HG03097 (cell line): Measurements from ENCODE around the gene TBC1D32.
A peak's percentile ranks its signal among the peaks of the same experiment; 100 is the strongest.
"Not testable (repeated sequence)": the region's sequence is repeated elsewhere in the genome, so short reads cannot be mapped to it uniquely, and the experiment has no call there.

Experiments
- ATAC-seq: cut with Tn5 transposase; IDR thresholded peaks from one replicate; pipeline ENCODE4 v1.9.1; 2021; ENCODE audit not compliant: unreplicated experiment, low FRiP score

Gene TBC1D32

DNA sequence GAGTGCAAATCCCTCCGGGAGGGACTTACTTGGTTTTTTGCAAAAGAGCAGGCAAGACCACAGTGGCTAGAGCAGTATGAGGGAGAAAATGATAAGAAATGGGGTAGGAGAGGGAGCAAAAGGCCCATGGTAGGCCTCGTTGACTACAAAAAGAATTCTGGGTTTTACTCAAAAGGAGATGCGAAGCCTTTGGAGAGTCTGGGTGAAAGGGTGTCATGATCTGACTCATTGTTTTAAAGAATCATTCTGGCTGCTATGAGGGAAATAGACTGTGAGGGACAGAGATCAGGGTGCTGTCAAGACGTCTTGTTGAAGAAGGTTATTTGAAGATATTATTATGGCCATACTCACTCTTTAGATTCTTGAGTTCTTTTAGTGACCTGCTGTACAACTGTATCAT lies 13.0 kb downstream of the TBC1D32 start:
- ATAC-seq = no peak

DNA sequence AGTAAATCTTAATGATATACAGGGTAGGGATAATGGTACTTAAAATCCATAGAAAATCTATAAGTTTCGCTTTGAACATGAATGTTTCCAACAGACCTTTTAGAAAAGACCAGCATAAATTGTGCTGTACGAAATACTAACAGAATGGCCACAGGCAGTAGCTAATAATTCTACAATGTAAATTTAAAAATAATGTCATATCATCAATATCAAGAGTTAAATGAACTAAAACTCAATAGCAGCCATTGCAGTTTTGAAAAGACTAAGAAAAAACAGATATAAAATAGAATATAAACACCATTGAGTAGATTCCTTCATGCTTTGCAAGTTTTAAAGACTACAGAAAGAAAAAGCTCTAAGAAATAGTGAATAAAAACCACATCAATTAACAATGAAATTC lies 14.7 kb downstream of the TBC1D32 start:
- no peak for ATAC-seq

DNA sequence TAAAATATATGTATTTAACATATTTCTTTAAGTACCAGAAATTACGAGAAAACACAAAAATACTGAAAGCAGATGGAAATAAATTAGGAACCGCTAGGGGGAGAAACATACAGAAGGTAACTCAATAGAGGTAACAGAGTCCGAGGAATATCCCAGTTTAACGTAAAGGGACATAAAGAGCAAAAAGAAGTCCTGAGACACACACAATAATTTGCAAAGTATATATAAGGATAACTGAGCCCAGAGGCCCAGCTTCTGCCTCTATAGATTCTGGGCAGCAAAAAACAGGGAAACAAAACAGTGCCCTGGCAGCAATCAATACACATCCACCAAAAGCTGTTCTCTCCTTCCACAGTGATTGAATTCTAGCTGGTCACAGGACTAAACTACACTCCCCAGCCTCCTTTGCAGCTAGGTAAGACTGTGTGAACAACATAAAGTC lies 15.1 kb downstream of the TBC1D32 start:
- no peak for ATAC-seq

DNA sequence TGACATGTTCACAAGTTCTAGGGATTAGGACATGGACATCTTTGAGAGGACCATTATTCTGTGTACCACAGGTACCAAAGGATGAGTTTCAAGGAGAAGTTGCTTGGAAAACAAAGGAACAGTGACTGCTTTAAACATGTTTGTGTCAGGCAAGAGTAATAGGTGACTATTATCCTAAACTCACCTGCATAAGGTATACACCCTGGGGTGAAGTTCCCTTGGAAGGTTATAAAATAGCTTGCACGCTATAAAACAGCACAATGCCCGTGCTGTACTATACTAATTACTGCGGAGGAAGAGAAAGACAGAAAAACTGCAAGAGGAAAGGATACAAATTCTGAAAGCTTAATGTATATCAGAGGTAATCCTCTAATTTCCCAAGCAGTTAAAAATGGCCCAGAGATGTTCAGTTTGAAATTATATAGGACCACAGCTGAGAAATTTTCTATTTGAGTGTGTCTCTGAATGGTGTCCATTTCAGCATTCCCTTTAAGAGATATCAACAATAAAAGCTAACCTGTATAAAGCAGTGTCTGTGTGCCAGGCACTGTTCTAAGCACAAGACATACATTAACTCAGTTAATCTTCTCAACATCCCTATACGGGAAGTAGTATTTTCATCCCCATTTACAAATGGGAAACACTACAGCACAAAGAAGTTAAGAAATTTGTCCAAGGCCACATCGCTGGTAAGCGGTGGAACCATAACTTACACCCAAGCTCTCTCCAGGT lies 19.7 kb downstream of the TBC1D32 start:
- no peak for ATAC-seq

DNA sequence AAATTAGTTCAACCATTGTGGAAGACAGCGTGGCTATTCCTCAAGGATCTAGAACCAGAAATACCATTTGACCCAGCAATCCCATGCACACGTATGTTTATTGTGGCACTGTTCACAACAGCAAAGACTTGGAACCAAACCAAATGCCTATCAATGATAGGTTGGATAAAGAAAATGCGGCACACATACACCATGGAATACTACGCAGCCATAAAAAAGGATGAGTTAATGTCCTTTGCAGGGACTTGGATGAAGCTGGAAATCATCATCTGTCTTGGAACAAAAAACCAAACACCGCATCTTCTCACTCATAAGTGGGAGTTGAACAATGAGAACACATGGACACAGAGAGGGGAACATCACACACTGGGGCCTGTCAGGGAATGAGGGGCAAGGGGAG lies 22.5 kb downstream of the TBC1D32 start:
- not testable (repeated sequence) for ATAC-seq

DNA sequence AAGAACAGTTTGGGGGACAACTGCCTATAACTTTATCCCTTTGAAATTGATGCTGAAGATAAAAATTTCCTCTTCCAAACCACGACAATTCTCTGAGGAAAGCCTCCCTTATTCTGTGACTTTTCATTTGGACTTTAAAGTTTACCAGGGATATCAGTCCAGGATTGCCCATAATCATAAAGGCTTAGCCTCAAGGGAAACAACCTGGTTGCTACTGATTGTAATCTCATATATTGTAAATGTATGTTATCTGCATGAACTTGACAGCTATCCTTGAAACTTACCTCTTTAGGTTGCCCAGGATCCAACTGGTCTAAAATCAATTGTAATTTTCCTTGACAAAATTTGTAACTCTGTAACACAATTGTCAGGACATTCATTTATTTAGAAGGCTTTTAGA lies 23.8 kb downstream of the TBC1D32 start:
- ATAC-seq = no peak

DNA sequence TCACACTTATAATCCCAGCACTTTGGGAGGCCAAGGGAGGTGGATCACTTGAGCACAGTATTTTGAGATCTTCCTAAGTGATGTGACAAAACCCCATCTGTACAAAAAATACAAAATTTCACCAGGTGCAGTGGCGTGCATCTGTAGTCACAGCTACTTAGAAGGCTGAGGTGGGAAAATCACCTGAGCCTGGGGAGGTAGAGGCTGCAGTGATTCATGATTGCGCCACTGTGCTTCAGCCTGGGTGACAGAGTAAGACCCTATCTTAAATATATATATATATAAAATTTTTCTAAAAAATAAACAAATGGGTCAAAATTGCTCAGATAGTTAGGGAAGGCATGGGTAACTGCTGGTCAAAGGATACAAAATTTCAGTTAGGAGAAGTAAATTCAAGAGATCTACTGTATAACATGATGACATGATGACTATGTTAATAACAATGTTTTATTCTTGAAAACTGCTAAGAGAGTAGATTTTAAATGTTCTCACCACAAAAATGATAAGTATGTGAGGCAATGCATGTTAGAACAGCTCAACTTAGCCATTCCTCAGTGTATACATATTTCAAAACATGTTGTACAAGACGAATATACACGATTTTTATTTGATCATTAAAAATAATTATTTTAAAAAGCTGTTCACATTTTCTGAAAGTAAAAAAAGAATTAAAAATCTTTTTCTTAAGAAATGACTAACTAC lies 24.4 kb downstream of the TBC1D32 start:
- no peak for ATAC-seq

DNA sequence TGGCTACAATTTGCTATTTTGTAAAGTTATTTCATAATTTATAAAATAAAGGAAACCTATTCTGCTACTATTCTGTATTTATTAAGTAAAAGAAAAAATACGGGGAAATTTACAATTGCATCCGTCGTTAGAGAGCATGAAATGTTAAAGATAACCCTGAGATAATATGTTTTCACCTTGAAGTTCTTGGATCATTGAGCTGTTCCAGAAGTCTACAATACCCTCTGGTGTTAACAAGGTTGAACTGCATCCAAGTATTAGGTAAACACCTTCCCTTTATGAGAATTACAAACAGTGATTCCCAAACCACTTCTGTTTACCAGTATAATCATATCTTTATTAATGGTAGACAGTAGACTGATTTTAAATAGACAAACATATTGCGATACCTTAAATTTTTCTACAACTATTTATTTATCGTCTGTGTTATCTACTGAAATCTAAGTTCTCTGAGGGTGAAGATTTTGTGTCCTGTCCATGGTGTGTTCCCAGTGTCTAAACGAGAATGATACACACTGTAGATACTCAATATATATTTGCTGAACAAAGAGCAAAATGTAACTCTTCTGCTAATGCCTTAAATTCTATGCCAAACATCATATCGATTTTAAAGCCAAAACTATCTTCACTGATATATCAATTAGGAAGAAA lies 28.2 kb downstream of the TBC1D32 start:
- peak; percentile 80 for ATAC-seq

DNA sequence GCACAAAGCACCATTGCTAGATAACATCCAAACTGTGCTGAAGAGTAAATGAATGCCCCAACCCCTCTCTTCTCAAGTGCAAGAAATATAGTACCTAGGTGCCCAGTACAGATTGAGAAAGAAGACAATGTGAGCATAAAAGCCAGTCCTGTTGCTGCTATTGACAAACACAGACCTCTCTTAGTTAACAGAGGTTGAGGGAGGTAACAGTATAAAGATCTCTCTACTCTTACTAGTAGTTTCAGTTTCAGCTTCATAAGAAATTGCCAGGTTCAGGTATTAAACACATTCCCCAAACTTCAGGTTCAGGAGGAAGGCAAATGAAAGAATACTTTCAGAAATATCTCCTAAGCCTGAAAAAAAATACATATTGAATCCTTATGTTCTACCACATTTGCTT lies 31.4 kb downstream of the TBC1D32 start:
- ATAC-seq = peak; percentile 70

DNA sequence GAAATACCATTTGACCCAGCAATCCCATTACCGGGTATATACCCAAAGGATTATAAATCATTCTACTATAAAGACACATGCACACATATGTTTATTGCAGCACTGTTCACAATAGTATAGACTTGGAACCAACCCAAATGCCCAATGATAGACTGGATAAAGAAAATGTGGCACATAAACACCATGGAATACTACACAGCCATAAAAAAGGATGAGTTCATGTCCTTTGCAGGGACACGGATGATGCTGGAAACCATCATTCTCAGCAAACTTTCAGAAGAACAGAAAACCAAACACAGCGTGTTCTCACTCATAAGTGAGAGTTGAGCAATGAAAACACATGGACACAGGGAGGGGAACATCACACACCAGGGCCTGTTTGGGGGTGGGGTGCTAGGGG lies 33.1 kb downstream of the TBC1D32 start:
- not testable (repeated sequence) for ATAC-seq

DNA sequence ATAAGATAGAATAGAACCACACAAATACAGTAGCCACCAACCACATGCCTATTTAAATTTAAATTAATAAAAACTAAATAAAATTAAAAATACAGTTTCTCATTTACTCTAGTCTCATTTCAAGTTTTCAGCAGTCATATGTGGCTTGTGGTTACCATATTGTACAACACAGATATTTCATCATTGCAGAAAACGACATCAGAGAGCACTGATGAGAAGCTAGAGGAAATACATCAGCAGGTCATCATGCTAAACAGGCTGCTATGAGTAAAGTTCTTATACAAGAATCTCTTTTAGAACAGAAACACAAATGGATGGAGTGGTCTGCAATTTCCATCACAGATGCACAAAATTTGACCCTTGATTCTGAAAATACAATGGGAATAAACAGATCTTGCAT lies 36.6 kb downstream of the TBC1D32 start:
- no peak for ATAC-seq

DNA sequence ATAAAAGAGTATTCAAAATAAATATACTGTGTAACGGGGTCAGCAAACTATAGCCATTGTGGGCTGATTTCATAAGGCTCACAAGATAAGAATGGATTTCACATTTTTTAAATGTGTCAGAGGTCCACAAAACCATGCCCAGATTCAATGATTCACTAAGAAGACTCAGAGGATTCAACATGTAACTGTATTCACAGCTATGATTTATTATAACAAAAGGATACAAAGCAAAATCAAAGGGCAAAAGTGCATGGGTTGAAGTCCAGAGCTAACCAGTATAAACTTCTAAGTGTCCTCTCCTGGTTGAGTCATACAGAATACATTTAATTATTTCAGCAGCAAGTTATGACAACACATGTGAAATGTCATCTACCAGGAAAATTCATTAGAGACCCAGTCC lies 49.2 kb downstream of the TBC1D32 start:
- ATAC-seq = no peak

DNA sequence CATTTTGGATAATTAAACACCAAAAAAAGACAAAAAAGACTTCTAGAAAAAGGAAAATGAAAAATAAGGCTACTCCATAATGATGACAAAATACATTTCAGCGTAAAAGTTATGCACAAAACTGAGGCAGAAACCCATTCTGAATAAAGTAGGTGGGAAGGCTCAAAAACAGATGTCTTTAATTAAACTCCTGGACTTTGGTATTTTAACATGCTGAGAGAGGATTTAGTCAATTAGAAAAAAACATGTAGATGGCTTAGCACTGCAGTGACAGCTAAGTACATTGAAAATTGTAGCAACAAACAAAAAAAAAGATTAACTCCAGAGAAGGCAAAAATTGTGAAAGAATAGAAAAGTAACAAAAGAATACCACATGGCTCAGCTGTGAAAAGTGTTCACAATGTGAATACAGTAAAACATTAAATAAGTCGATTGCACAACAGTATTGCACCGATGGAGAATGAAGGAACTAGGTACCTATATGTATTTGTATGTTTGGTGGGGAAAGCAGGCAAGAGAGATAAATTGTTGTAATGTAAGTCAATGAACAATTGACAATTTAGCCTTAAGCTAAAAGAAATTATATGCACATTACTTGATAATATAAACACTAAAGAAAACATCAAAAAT lies 59.5 kb downstream of the TBC1D32 start:
- no peak for ATAC-seq

DNA sequence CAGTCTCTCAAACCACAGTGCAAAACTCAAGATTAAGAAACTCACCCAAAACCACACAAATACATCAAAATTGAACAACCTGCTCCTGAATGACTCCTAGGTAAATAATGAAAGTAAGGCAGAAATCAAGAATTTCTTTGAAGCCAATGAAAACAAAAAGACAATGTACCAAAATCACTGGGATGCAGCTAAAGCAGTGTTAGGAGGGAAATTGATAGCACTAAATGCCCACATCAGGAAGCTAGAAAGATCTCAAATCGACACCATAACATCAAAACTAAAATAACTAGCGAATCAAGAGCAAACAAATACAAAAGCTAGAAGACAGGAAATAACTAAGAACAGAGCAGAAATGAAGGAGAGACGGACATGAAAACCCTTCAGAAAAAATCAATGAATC lies 70.5 kb downstream of the TBC1D32 start:
- no peak for ATAC-seq

DNA sequence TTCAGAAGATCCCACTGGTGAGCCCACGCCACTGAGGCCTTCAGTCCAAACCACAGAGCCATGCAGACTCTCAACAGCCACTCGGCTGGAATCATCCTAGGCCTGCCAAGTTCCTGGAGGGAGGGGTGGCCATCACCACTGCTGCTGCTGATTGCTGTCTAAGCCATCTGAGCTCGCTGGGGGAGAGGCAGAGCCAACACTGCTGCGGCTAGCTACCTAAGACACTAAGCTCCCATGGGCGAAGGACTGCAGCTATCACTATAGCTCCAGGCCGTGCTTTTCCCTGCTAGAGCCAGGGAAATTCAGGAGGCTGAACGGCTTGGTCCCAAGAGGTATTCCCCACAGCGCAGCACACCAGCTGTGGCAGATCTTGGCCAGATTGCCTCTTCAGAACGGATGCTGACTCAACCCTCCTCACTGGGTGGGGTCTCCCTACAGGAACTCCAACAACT lies 73.6 kb downstream of the TBC1D32 start:
- ATAC-seq = no peak

DNA sequence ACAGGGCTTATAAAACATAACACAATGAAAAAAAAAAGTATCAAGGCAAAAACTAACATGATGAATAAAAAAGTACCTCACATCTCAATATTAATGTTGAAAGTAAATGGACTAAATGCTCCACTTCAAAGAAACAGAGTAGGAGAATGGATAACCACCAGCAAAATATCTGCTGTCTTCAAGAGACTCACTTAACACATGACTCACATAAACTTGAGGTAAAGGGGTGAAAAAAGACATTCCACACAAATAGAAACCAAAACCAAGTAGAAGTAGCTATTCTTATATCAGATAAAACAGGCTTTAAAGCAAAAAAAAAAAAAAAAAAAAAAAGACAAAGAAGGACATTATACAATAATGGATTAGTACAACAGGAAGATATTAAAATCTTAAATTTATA lies 86.9 kb downstream of the TBC1D32 start:
- ATAC-seq = no peak

DNA sequence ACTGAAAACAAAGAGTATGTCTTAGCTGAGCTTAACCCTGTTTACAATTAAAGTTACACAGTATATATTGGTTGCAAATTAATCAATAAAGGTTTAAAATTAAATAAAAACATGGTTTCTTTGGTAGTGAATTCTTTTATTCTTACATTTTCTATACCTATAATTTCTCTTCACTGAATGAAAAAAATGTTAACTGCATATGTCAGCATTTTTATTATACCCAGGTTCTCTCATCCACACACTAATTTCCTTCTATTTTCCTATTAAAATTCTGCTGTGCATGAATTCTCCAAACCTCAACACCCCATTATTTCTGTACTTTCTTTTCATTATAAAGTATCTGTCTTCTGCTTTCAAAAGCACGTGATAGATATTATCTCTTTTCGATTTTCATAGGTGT lies 91.9 kb downstream of the TBC1D32 start:
- no peak for ATAC-seq

DNA sequence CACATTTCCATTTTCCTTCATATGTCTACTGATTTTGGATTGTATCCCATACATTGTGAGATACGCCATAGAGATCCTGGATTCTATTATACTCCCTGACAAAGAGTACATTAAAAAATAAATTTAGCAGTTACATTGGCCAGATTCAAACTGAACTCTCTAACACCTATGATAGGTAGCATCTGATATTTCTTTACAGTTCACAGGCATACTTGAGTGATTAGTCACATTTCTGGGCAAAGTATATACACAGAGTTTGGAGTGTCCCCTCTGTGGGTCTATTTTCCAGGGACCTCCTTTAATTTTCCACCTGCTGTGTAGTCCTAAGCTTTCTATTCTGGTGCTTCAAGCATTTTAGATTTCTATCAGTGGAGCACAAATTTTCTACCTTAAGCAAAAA lies 96.4 kb downstream of the TBC1D32 start:
- ATAC-seq = no peak

DNA sequence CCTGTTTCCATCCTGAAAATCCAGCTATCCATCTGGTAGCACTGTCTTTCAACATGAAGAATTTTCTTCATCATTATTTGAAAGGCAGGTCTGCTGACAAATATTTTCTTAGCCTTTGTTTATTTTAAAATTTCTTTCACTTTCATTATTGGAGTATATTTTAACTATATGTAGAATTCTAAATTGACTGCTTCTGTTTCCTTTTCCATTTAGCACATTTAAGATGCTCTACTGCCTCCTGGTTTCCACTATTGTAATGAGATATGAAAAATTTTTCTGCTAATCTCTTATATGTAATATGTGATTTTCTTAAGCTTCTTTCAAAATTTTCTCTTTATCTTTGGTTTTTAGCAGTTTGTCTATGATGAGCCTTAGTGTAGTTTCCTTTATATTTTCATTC lies 97.3 kb downstream of the TBC1D32 start:
- no peak for ATAC-seq

DNA sequence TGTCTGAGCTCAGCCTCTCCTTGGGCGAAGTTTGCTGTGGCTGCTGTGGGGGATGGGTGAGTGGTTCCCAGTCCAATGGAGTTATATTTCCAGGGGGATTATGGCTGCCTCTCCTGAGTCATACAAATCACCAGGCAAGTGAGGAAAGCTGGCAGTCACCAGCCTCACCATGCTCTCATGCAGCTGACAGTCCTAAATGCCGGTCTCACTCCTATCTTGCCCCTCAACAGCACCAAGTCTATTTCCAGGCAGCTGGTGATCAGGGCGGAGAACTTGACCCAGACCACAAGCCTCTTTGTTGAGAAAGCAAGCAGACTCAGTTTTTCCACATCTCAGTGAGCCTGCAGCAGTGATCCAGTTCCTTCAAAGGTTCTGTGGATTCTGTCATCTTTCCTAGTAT lies 98.9 kb downstream of the TBC1D32 start:
- no peak for ATAC-seq

DNA sequence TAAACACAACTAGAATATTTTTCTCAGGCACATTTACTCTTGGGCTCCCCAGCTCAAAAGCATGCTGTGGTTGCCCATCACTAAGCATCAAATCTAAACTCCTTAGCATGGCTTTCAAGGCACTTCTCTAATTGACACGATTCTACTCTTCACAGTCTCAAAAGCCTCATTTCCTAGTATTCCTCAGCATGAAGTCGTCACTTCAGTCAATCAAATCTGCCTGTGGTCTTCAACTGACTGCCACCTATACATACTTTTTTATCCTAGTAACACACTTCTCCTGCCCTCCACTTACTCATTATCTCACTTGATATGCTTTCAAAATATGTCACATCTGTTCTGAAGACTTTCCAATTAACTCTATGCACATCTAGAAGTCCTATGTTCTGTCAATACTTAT lies 110.3 kb downstream of the TBC1D32 start:
- ATAC-seq = no peak
